Spleen (tissue), 11 donors: ENCODE results near the gene ANKRD12. TPM values are rescaled to one million over a fixed set of nuclear protein-coding genes. Genes with fewer than 3 reads are reported as not detected.

Experiments used
- DNase-seq: peaks from one replicate; pipeline ENCODE4 v3.0.0-alpha.2; 2020
- H3K27ac ChIP-seq, 8 donors: fragments of 200-600 bp; sonication (generic) in 7 of 8; 1 replicate in 4 of 8; 2 replicates in 4 of 8; pipeline versions ENCODE4 v1.5.0 to v1.8.0; 2016 to 2021; ENCODE audit warnings: inconsistent platforms in 4 of 8, mild to moderate bottlenecking in 4 of 8, moderate library complexity in 1 of 8
- H3K27me3 ChIP-seq, 7 donors: fragments of 200-600 bp; sonication (generic) in 6 of 7; replicated peaks in 1 of 7; 1 replicate in 4 of 7; 2 replicates in 3 of 7; pipeline versions ENCODE4 v1.5.0 to v1.8.0; 2016 to 2021; ENCODE audit warnings: inconsistent platforms in 3 of 7, mild to moderate bottlenecking in 1 of 7
- H3K36me3 ChIP-seq, 6 donors: fragments of 200-600 bp; sonication (generic) in 5 of 6; 1 replicate in 4 of 6; 2 replicates in 2 of 6; pipeline versions ENCODE4 v1.5.0 to v1.8.0; 2016 to 2021; ENCODE audit warnings: inconsistent platforms in 2 of 6
- H3K4me1 ChIP-seq, 6 donors: fragments of 200-600 bp; sonication (generic) in 5 of 6; 1 replicate in 3 of 6; 2 replicates in 3 of 6; pipeline versions ENCODE4 v1.5.0 to v1.8.0; 2016 to 2021; ENCODE audit warnings: inconsistent platforms in 3 of 6
- H3K4me3 ChIP-seq, 8 donors: fragments of 200-600 bp; sonication (generic) in 7 of 8; 1 replicate in 4 of 8; 2 replicates in 4 of 8; pipeline versions ENCODE4 v1.5.0 to v1.8.0; 2016 to 2021; ENCODE audit warnings: inconsistent platforms in 4 of 8, mild to moderate bottlenecking in 4 of 8, moderate library complexity in 2 of 8
- H3K9me3 ChIP-seq, 8 donors: fragments of 200-600 bp; sonication (generic) in 7 of 8; 1 replicate in 4 of 8; 2 replicates in 4 of 8; pipeline versions ENCODE4 v1.5.0 to v1.8.0; 2016 to 2021; ENCODE audit warnings: inconsistent platforms in 4 of 8
- POLR2A ChIP-seq, 3 donors: fragments of 450-650 bp; IDR thresholded peaks; one replicate each; pipeline ENCODE4 v1.5.1; 2017; ENCODE audit warnings: antibody characterized with exemption in 3 of 3, mild to moderate bottlenecking in 1 of 3
- POLR2AphosphoS5 ChIP-seq, 3 donors: sonication (generic); formaldehyde crosslinking; IDR thresholded peaks; one replicate each; pipeline ENCODE4 v1.5.1; 2017; ENCODE audit warnings: antibody characterized with exemption in 3 of 3
- WGBS, 5 donors: extraction: QIAGEN DNeasy Blood & Tissue Kit in 3 of 5; methylation state at CpG; one replicate each; pipeline versions ENCODE4 v1.1.5 to v1.1.7; 2013 to 2018; 5-methylcytosine and 5-hydroxymethylcytosine counted together
- intact Hi-C: fragments of 100-400 bp; cut with DNase I; formaldehyde crosslinking; loops from one replicate; pipeline ENCODE4 v1.15.0; 2023; ENCODE audit warnings: low total_unique reads
- polyA plus RNA-seq, 3 donors: library from polyadenylated mRNA; stranded (reverse); fragments of 200-250 nt; gene quantifications; one replicate each; pipeline ENCODE4 v1.2.1, GENCODE V29; 2013
- total RNA-seq, 7 donors: library from RNA; depleted of rRNA in 3 of 7; stranded (reverse); fragments of >200 nt in 3 of 7; fragmentation: NEBNext Ultra II Directional in 4 of 7; extraction: Animal tissue kit (Norgen Biotek cat#: 25700) in 4 of 7; gene quantifications; one replicate each; pipeline versions ENCODE4 v1.1.0 to v1.2.1, GENCODE V29; 2016 to 2021
- TF ChIP-seq, protein P1 (sequence below), 11 experiments: fragments of 200-600 bp in 7 of 11; fragments of 450-650 bp in 4 of 11; sonication (generic) in 4 of 11; IDR thresholded peaks in 8 of 11; conservative IDR thresholded peaks in 3 of 11; 1 replicate in 7 of 11; 2 replicates in 4 of 11; pipeline versions ENCODE4 v1.4.0 to v1.8.0; 2016 to 2021; ENCODE audit warnings: antibody characterized with exemption in 11 of 11, inconsistent platforms in 4 of 11, mild to moderate bottlenecking in 1 of 11
- donor health status: healthy with polysubstance abuse.
- donor health status: DM: no; HTN: no; CAD: no; lungs with moderate emphysema.
- donor health status: DM: no; HTN: no; CAD: no.
- donor health status: Bipolar disorder and iron deficiency.
- donor health status: healthy.
- donor health status: DM: no; HTN: no; CAD: no.
- donor health status: DM: yes; HTN: yes; CAD: no.

Gene ANKRD12
- total and polyA plus RNA-seq, 10 donors, result 7.6 to 122 (median 84.4) TPM

DNA sequence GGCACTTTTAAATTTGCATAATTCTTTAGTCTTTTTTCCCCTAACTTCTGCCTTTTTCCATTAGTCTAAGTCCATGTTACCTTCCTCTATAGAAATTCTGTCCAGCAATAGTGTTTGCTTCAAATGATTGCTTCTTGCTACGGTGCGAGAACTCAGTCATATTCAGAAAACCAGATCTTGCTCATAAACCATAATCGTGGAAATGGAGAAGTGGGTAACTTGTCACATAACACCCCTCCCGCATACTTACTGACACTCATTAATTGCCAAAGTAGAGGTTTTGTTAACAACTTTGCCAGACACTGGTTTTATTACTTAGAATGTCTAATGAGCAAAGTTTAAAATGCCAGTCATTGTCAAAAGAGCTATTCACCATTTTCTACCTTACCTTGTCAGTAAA is 103.7 kb downstream of the ANKRD12 start:
- no peak for DNase-seq
- TF ChIP-seq, protein P1, sequence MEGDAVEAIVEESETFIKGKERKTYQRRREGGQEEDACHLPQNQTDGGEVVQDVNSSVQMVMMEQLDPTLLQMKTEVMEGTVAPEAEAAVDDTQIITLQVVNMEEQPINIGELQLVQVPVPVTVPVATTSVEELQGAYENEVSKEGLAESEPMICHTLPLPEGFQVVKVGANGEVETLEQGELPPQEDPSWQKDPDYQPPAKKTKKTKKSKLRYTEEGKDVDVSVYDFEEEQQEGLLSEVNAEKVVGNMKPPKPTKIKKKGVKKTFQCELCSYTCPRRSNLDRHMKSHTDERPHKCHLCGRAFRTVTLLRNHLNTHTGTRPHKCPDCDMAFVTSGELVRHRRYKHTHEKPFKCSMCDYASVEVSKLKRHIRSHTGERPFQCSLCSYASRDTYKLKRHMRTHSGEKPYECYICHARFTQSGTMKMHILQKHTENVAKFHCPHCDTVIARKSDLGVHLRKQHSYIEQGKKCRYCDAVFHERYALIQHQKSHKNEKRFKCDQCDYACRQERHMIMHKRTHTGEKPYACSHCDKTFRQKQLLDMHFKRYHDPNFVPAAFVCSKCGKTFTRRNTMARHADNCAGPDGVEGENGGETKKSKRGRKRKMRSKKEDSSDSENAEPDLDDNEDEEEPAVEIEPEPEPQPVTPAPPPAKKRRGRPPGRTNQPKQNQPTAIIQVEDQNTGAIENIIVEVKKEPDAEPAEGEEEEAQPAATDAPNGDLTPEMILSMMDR (IDR thresholded peaks at IDR 0.05 in 8 of 11, conservative IDR thresholded peaks at IDR 0.05 in 3 of 11), result no peak
- TF ChIP-seq POLR2AphosphoS5 (IDR thresholded peaks at IDR 0.05) (no peak), POLR2A (IDR thresholded peaks at IDR 0.05) (no peak)
- Histone ChIP-seq H3K4me3 (no peak overlapping the region), H3K9me3 (no peaks in the 10 kb centered on the region), H3K27ac (peak overlapping the region in 2 of 8 donors; percentile 1 to 10), H3K27me3 (no peaks in the 10 kb centered on the region), H3K4me1 (peaks cover 0 to 18% (median 0%) of the 10 kb centered on the region in 6 donors), H3K36me3 (peaks cover 0 to 90% (median 13%) of the 10 kb centered on the region in 6 donors)
- WGBS, 5 donors, result 30 to 52% (median 39%) methylated on average over 4 of the region's 4 CpGs
- intact Hi-C loops, result no loop called here

- intact Hi-C loops, result no loop called here
- no peak for DNase-seq
Measured at GRCh38 chr18:9243029-9243428, 106.4 kb downstream of the ANKRD12 start.

DNA sequence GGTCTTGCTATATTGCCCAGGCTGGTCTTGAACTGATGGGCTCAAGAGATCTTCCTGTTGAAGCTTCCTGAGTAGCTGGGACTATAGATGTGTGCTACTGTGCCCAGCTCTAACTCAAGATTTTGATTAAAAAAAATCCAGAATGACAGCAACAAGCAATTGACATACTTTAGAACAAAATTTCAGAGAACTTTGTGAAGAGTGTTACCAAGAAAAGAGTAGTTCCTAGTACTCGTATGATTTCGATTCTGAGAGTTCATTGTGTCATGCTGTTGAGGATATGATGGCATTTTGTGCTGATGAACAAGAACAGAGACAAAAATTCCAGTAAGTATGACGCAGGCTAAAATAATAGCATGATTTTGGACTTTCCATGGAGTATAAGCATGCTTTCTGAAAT is 107.8 kb downstream of the ANKRD12 start:
- intact Hi-C loops, result no loop called here
- 82 to 89% (median 87%) methylated on average over 3 of the region's 3 CpGs for WGBS, 5 donors

More at GRCh38 chr18:9243029-9243428, 106.4 kb downstream of the ANKRD12 start:
- peaks cover 0 to 18% (median 0%) of the 10 kb centered on the region in 6 donors for H3K4me1 ChIP-seq
- no peaks in the 10 kb centered on the region for H3K9me3 ChIP-seq
- no peak overlapping the region for H3K4me3 ChIP-seq
- H3K36me3 ChIP-seq, result peaks cover 0 to 79% (median 10%) of the 10 kb centered on the region in 6 donors
- no peaks in the 10 kb centered on the region for H3K27me3 ChIP-seq
- H3K27ac ChIP-seq, result peak overlapping the region in 6 of 8 donors; percentile 16 to 52 (median 37)
- TF ChIP-seq POLR2AphosphoS5 (IDR thresholded peaks at IDR 0.05) (no peak), POLR2A (IDR thresholded peaks at IDR 0.05) (no peak)
- TF ChIP-seq, protein P1 (IDR thresholded peaks at IDR 0.05 in 8 of 11, conservative IDR thresholded peaks at IDR 0.05 in 3 of 11), result no peak

GRCh38 chr18:9248661-9249060 is 112.1 kb downstream of the ANKRD12 start:
- DNase-seq, result no peak
- intact Hi-C loops, result no loop called here
- Histone ChIP-seq H3K9me3 (no peaks in the 10 kb centered on the region), H3K4me3 (no peak overlapping the region), H3K36me3 (peaks cover 0 to 70% (median 12%) of the 10 kb centered on the region in 6 donors), H3K4me1 (peaks cover 0 to under 1% (median 0%) of the 10 kb centered on the region in 6 donors), H3K27me3 (no peaks in the 10 kb centered on the region), H3K27ac (no peak overlapping the region)
- TF ChIP-seq POLR2A (IDR thresholded peaks at IDR 0.05), result no peak
- TF ChIP-seq POLR2AphosphoS5 (IDR thresholded peaks at IDR 0.05), result no peak
- TF ChIP-seq, protein P1 (IDR thresholded peaks at IDR 0.05 in 8 of 11, conservative IDR thresholded peaks at IDR 0.05 in 3 of 11), result no peak
- WGBS, 5 donors, result 94 to 99% (median 98%) methylated on average over 4 of the region's 4 CpGs

More for the DNA sequence above, 107.8 kb downstream of the ANKRD12 start:
- Histone ChIP-seq H3K27me3 (no peaks in the 10 kb centered on the region), H3K36me3 (peaks cover 0 to 75% (median 8%) of the 10 kb centered on the region in 6 donors), H3K9me3 (no peaks in the 10 kb centered on the region), H3K4me1 (peaks cover 0 to 17% (median 0%) of the 10 kb centered on the region in 6 donors), H3K4me3 (no peak overlapping the region), H3K27ac (no peak overlapping the region)
- no peak for TF ChIP-seq POLR2AphosphoS5 (IDR thresholded peaks at IDR 0.05)
- TF ChIP-seq, protein P1 (IDR thresholded peaks at IDR 0.05 in 8 of 11, conservative IDR thresholded peaks at IDR 0.05 in 3 of 11), result no peak
- no peak for DNase-seq
